Upper lobe of left lung (tissue), 4 donors: ENCODE data around the gene ZNF273.

Experiments
- CTCF ChIP-seq, 6 experiments: fragments of 450-650 bp in 4 of 6; fragments of 200-600 bp in 2 of 6; sonication (generic) in 2 of 6; IDR thresholded peaks; one replicate each; pipeline ENCODE4 v1.5.1; 2016 to 2019; ENCODE audit warnings: antibody characterized with exemption in 6 of 6
- EP300 ChIP-seq, 4 donors: sonication (generic); formaldehyde crosslinking; IDR thresholded peaks; one replicate each; pipeline ENCODE4 v1.5.1; 2017; ENCODE audit warnings: antibody characterized with exemption in 4 of 4, control low read depth in 2 of 4

- TF ChIP-seq CTCF (IDR thresholded peaks at IDR 0.05) (no peak), EP300 (IDR thresholded peaks at IDR 0.05) (no peak)
These were observed 21.4 kb upstream of the ZNF273 start for GRCh38 chr7:64881461-64882287.
